Liver (tissue), 9 donors: ENCODE results near the gene NOP10. TPM values are rescaled to one million over a fixed set of nuclear protein-coding genes. Genes with fewer than 3 reads are reported as not detected.

ENCODE experiments used
- DNase-seq: peaks from one replicate; pipeline ENCODE4 v3.0.0-alpha.2; 2017; ENCODE audit warnings: low spot score
- H3K27ac ChIP-seq, 2 donors: one replicate each; pipeline ENCODE4 v1.7.0; 2013; ENCODE audit warnings: inconsistent platforms in 2 of 2, low read length in 2 of 2, control low read depth in 1 of 2, low read depth in 1 of 2, mild to moderate bottlenecking in 1 of 2
- H3K27me3 ChIP-seq, 4 donors: one replicate each; pipeline versions ENCODE4 v1.6.1 to v1.7.0; 2013; ENCODE audit warnings: low read length in 3 of 4, inconsistent platforms in 1 of 4, mild to moderate bottlenecking in 1 of 4, moderate library complexity in 1 of 4; ENCODE audit not compliant: control insufficient read depth in 4 of 4, insufficient read depth in 4 of 4
- H3K36me3 ChIP-seq, 4 donors: one replicate each; pipeline versions ENCODE4 v1.6.1 to v1.7.0; 2013; ENCODE audit warnings: low read length in 3 of 4, mild to moderate bottlenecking in 3 of 4, low read depth in 1 of 4, moderate library complexity in 1 of 4; ENCODE audit not compliant: control insufficient read depth in 4 of 4, insufficient read depth in 3 of 4
- H3K4me1 ChIP-seq, 4 donors: one replicate each; pipeline versions ENCODE4 v1.6.1 to v1.7.0; 2013; ENCODE audit warnings: low read length in 3 of 4, mild to moderate bottlenecking in 3 of 4, moderate library complexity in 1 of 4; ENCODE audit not compliant: control insufficient read depth in 4 of 4, insufficient read depth in 4 of 4
- H3K4me3 ChIP-seq, 3 donors: one replicate each; pipeline versions ENCODE4 v1.6.1 to v1.7.0; 2013; ENCODE audit warnings: low read length in 3 of 3, control low read depth in 1 of 3, low read depth in 1 of 3, mild to moderate bottlenecking in 1 of 3
- H3K9ac ChIP-seq, 2 donors: one replicate each; pipeline ENCODE4 v1.7.0; 2013; ENCODE audit warnings: low read length in 2 of 2, mild to moderate bottlenecking in 2 of 2, moderate library complexity in 2 of 2, control low read depth in 1 of 2, low read depth in 1 of 2
- H3K9me3 ChIP-seq, 4 donors: one replicate each; pipeline versions ENCODE4 v1.6.1 to v1.7.0; 2013; ENCODE audit warnings: low read length in 3 of 4; ENCODE audit not compliant: control insufficient read depth in 4 of 4
- ATF3 ChIP-seq: IDR thresholded peaks from 2 replicates; pipeline ENCODE4 v1.6.1; 2016; ENCODE audit warnings: antibody characterized with exemption
- CTCF ChIP-seq: fragments of 150-350 bp; IDR thresholded peaks from 2 replicates; pipeline ENCODE4 v1.5.1; 2017; ENCODE audit warnings: improper control_type of control experiment, low read depth, low read length; ENCODE audit not compliant: missing input control
- FOXA1 ChIP-seq: IDR thresholded peaks from 2 replicates; pipeline ENCODE4 v1.6.1; 2016; ENCODE audit warnings: antibody characterized with exemption
- FOXA2 ChIP-seq: IDR thresholded peaks from 2 replicates; pipeline ENCODE4 v1.6.1; 2016; ENCODE audit warnings: antibody characterized with exemption
- GABPA ChIP-seq, 2 donors: IDR thresholded peaks in 1 of 2; conservative IDR thresholded peaks in 1 of 2; 2 replicates each; pipeline ENCODE4 v1.6.1; 2016; ENCODE audit warnings: antibody characterized with exemption in 2 of 2, mild to moderate bottlenecking in 1 of 2, moderate library complexity in 1 of 2
- HNF4A ChIP-seq, 2 donors: conservative IDR thresholded peaks; 2 replicates each; pipeline ENCODE4 v1.6.1; 2016; ENCODE audit warnings: antibody characterized with exemption in 2 of 2, mild to moderate bottlenecking in 2 of 2
- HNF4G ChIP-seq: IDR thresholded peaks from 2 replicates; pipeline ENCODE4 v1.6.1; 2016; ENCODE audit warnings: antibody characterized with exemption
- JUND ChIP-seq, 2 donors: IDR thresholded peaks; 2 replicates each; pipeline ENCODE4 v1.6.1; 2016; ENCODE audit warnings: antibody characterized with exemption in 2 of 2
- MAX ChIP-seq: IDR thresholded peaks from 2 replicates; pipeline ENCODE4 v1.6.1; 2016; ENCODE audit warnings: antibody characterized with exemption
- NR2F2 ChIP-seq: IDR thresholded peaks from 2 replicates; pipeline ENCODE4 v1.6.1; 2016; ENCODE audit warnings: antibody characterized with exemption
- RAD21 ChIP-seq, 2 donors: IDR thresholded peaks; 2 replicates each; pipeline ENCODE4 v1.6.1; 2016; ENCODE audit warnings: antibody characterized with exemption in 2 of 2, mild to moderate bottlenecking in 2 of 2
- REST ChIP-seq: IDR thresholded peaks from 2 replicates; pipeline ENCODE4 v1.6.1; 2016; ENCODE audit warnings: antibody characterized with exemption, mild to moderate bottlenecking
- RXRA ChIP-seq, 2 donors: IDR thresholded peaks; 2 replicates each; pipeline ENCODE4 v1.6.1; 2017 to 2018; ENCODE audit warnings: antibody characterized with exemption in 2 of 2, mild to moderate bottlenecking in 1 of 2
- SP1 ChIP-seq: IDR thresholded peaks from 2 replicates; pipeline ENCODE4 v1.6.1; 2018; ENCODE audit warnings: antibody characterized with exemption, mild to moderate bottlenecking
- TAF1 ChIP-seq: conservative IDR thresholded peaks from 2 replicates; pipeline ENCODE4 v1.6.1; 2016; ENCODE audit warnings: antibody characterized with exemption, mild to moderate bottlenecking
- YY1 ChIP-seq: IDR thresholded peaks from 2 replicates; pipeline ENCODE4 v1.6.1; 2016; ENCODE audit warnings: antibody characterized with exemption, mild to moderate bottlenecking
- ZBTB33 ChIP-seq: IDR thresholded peaks from 2 replicates; pipeline ENCODE4 v1.6.1; 2016; ENCODE audit warnings: antibody characterized with exemption
- WGBS: extraction: QIAGEN DNeasy Blood & Tissue Kit; methylation state at CpG from one replicate; pipeline ENCODE4 v1.1.7; 2013; 5-methylcytosine and 5-hydroxymethylcytosine counted together
- polyA plus RNA-seq, 2 donors: library from polyadenylated mRNA; stranded (reverse) in 1 of 2; unstranded in 1 of 2; fragments of 200-250 nt in 1 of 2; fragments of >200 nt in 1 of 2; fragmentation: Nextera tagmentation in 1 of 2; extraction: Ambion mirVana in 1 of 2; gene quantifications; one replicate each; pipeline versions ENCODE4 v1.2.1 to v1.2.3, GENCODE V29; 2013 to 2015
- total RNA-seq, 2 donors: library from RNA; depleted of rRNA; stranded (reverse); fragments of >200 nt; gene quantifications; one replicate each; pipeline ENCODE4 v1.2.3, GENCODE V29; 2014
- donor health status: healthy.
- donor health status: healthy.
- donor health status: healthy.
- donor health status: healthy.
- donor health status: healthy.

NOP10 gene
- total and polyA plus RNA-seq, 4 donors, result 104 to 223 (median 125) TPM

- TF ChIP-seq SP1 (no peak), RXRA (IDR thresholded peaks at IDR 0.05) (no peak), RAD21 (IDR thresholded peaks at IDR 0.05) (no peak), HNF4G (no peak), MAX (no peak), FOXA1 (no peak), JUND (IDR thresholded peaks at IDR 0.05) (no peak), ZBTB33 (no peak), GABPA (IDR thresholded peaks at IDR 0.05 in 1 of 2, conservative IDR thresholded peaks at IDR 0.05 in 1 of 2) (no peak), REST (no peak), TAF1 (no peak), NR2F2 (no peak), YY1 (no peak), CTCF (no peak), HNF4A (conservative IDR thresholded peaks at IDR 0.05) (no peak), FOXA2 (no peak), ATF3 (no peak)
- Histone ChIP-seq H3K9me3 (no peaks in the 10 kb centered on the region), H3K9ac (peak overlapping the region in 1 of 2 donors; percentile 1), H3K27ac (peak overlapping the region; percentile 52 to 71), H3K27me3 (no peaks in the 10 kb centered on the region), H3K4me1 (peaks cover 0 to 16% (median 4%) of the 10 kb centered on the region in 4 donors), H3K36me3 (peaks cover 0 to 1% (median 0%) of the 10 kb centered on the region in 4 donors), H3K4me3 (no peak overlapping the region)
- no peak for DNase-seq
- WGBS, result 80% methylated on average over 3 of the region's 3 CpGs
Measured at GRCh38 chr15:34335176-34336032, 7.5 kb downstream of the NOP10 start.
